ENCODE measurements around the gene ERMARD.

The ERMARD gene

GRCh38 chr6:169783971-169784820, 32.8 kb downstream of the ERMARD start:
- no peak for DNase-seq (ENCODE audit: low read depth)

- no peak for DNase-seq (ENCODE audit: low read depth)
Observed at GRCh38 chr6:169784821-169785340, 33.5 kb downstream of the ERMARD start.

- DNase-seq (ENCODE audit: low read depth): no peak
Observed at GRCh38 chr6:169785566-169785965, 34.1 kb downstream of the ERMARD start.

- DNase-seq (ENCODE audit: low read depth): no peak
Observed at GRCh38 chr6:169786349-169786748, 34.9 kb downstream of the ERMARD start.

GRCh38 chr6:169787797-169788196, 36.4 kb downstream of the ERMARD start:
- DNase-seq (ENCODE audit: low read depth): no peak

GRCh38 chr6:169788809-169789145, 37.4 kb downstream of the ERMARD start:
- DNase-seq (ENCODE audit: low read depth): no peak

- no peak for DNase-seq (ENCODE audit: low read depth)
Observed at GRCh38 chr6:169789146-169789943, 37.9 kb downstream of the ERMARD start.

GRCh38 chr6:169789944-169790927, 38.8 kb downstream of the ERMARD start:
- peak; percentile 54 for DNase-seq (ENCODE audit: low read depth)

- DNase-seq (ENCODE audit: low read depth): no peak
Observed at GRCh38 chr6:169791721-169792131, 40.3 kb downstream of the ERMARD start.

GRCh38 chr6:169792306-169793015, 41.0 kb downstream of the ERMARD start:
- DNase-seq (ENCODE audit: low read depth): no peak

GRCh38 chr6:169793408-169793807, 42.0 kb downstream of the ERMARD start:
- DNase-seq (ENCODE audit: low read depth): no peak

- no peak for DNase-seq (ENCODE audit: low read depth)
Observed at GRCh38 chr6:169794317-169795055, 43.1 kb downstream of the ERMARD start.

GRCh38 chr6:169795196-169795595, 43.8 kb downstream of the ERMARD start:
- DNase-seq (ENCODE audit: low read depth): no peak

GRCh38 chr6:169798764-169799473, 47.5 kb downstream of the ERMARD start:
- no peak for DNase-seq (ENCODE audit: low read depth)

GRCh38 chr6:169799474-169799926, 48.1 kb downstream of the ERMARD start:
- DNase-seq (ENCODE audit: low read depth): no peak

GRCh38 chr6:169800116-169800667, 48.8 kb downstream of the ERMARD start:
- DNase-seq (ENCODE audit: low read depth): no peak

- DNase-seq (ENCODE audit: low read depth): no peak
Observed at GRCh38 chr6:169800668-169801395, 49.4 kb downstream of the ERMARD start.

GRCh38 chr6:169801396-169802160, 50.2 kb downstream of the ERMARD start:
- DNase-seq (ENCODE audit: low read depth): no peak

All from stimulated activated CD8-positive, alpha-beta memory T cell treated with anti-CD3 and anti-CD28 coated beads, Interleukin-15, amount 100 ng/mL, for 24 hours (primary cell).